K562 (cell line): Measurements from ENCODE around the gene ACER2. TPM values are rescaled to one million over a fixed set of nuclear protein-coding genes. Genes with fewer than 3 reads are reported as not detected.

Experiments used
- DACH1 ChIP-seq: fragments of 450-650 bp; IDR thresholded peaks from 2 replicates; pipeline ENCODE4 v1.6.1; 2018; ENCODE audit not compliant: partially characterized antibody
- DNMT1 ChIP-seq: fragments of 450-650 bp; IDR thresholded peaks from 2 replicates; pipeline ENCODE4 v1.6.1; 2016; ENCODE audit warnings: antibody characterized with exemption, mild to moderate bottlenecking
- E4F1 ChIP-seq: fragments of 250-450 bp; sonication (Bioruptor Pico); IDR thresholded peaks from 2 replicates; pipeline ENCODE4 v1.5.0; 2021; ENCODE audit warnings: mild to moderate bottlenecking, borderline replicate concordance
- ERF ChIP-seq: fragments of 450-650 bp; formaldehyde crosslinking; IDR thresholded peaks from 2 replicates; pipeline ENCODE4 v1.4.0; 2020; ENCODE audit warnings: mild to moderate bottlenecking, mixed read lengths
- HNRNPUL1 ChIP-seq: fragments of 200-400 bp; formaldehyde crosslinking; IDR thresholded peaks from 2 replicates; pipeline ENCODE4 v1.6.1; 2017; ENCODE audit warnings: low read length
- ILK ChIP-seq: fragments of 450-650 bp; IDR thresholded peaks from 2 replicates; pipeline ENCODE4 v1.6.1; 2016; ENCODE audit warnings: missing genetic modification characterization, low read depth, mild to moderate bottlenecking, missing compliant biosample characterization, moderate library complexity, borderline replicate concordance
- NFE2 ChIP-seq: IDR thresholded peaks from 2 replicates; pipeline ENCODE4 v1.6.1; 2014; ENCODE audit warnings: antibody characterized with exemption, low read depth
- POLR2H ChIP-seq: IDR thresholded peaks from 2 replicates; pipeline ENCODE4 v1.6.1; 2016; ENCODE audit warnings: missing genetic modification characterization, low read depth, mild to moderate bottlenecking, control low read depth, missing compliant biosample characterization, moderate library complexity
- RFX5 ChIP-seq: IDR thresholded peaks from 2 replicates; pipeline ENCODE4 v1.6.1; 2011; ENCODE audit warnings: low read depth, mild to moderate bottlenecking, improper control_type of control experiment, low read length
- SRSF9 ChIP-seq: fragments of 200-400 bp; formaldehyde crosslinking; IDR thresholded peaks from 2 replicates; pipeline ENCODE4 v1.6.1; 2017; ENCODE audit warnings: low read depth, low read length, borderline replicate concordance
- polyA plus RNA-seq, 8 experiments: library from polyadenylated mRNA; depleted of rRNA in 4 of 8; stranded (reverse) in 5 of 8; unstranded in 3 of 8; fragments of >200 nt; fragmentation: Nextera tagmentation in 2 of 8; fragmentation: Illumina TruSeq in 1 of 8; extraction: Ambion mirVana in 2 of 8; extraction: Trizol in 1 of 8; gene quantifications; 2 replicates each; pipeline versions ENCODE4 v1.2.1 to v1.2.3, GENCODE V29; 2011 to 2014; ENCODE audit warnings: inconsistent platforms in 1 of 8, missing spikeins in 1 of 8
- total RNA-seq, 7 experiments: library from RNA; depleted of rRNA in 6 of 7; stranded (reverse); fragments of >200 nt in 6 of 7; fragmentation: Illumina TruSeq in 2 of 7; extraction: Trizol in 2 of 7; gene quantifications; 2 replicates each; pipeline versions ENCODE4 v1.2.1 to v1.2.3, GENCODE V29; 2011 to 2021; ENCODE audit warnings: low replicate concordance in 1 of 7
- TF ChIP-seq, protein P1 (sequence below), 2 experiments: IDR thresholded peaks; 2 replicates each; pipeline ENCODE4 v1.6.1; 2011; ENCODE audit warnings: borderline replicate concordance in 1 of 2, control low read depth in 1 of 2, low read depth in 1 of 2, low read length in 1 of 2, mild to moderate bottlenecking in 1 of 2, mixed read lengths in 1 of 2, moderate library complexity in 1 of 2; ENCODE audit not compliant: insufficient read depth in 1 of 2, insufficient read length in 1 of 2, poor library complexity in 1 of 2, severe bottlenecking in 1 of 2; ENCODE audit errors: extremely low read depth in 1 of 2
- TF ChIP-seq, protein P2 (sequence below): sonication (generic); formaldehyde crosslinking; IDR thresholded peaks from 2 replicates; pipeline ENCODE4 v1.8.0; 2022; ENCODE audit warnings: mild to moderate bottlenecking, missing genetic modification reagents, borderline replicate concordance
- TF ChIP-seq, protein P3 (sequence below), 2 experiments: fragments of 450-650 bp; conservative IDR thresholded peaks; 2 replicates each; pipeline ENCODE4 v1.6.1; 2017; ENCODE audit warnings: mild to moderate bottlenecking in 2 of 2, moderate library complexity in 2 of 2
- TF ChIP-seq, protein P4 (sequence below): fragments of 450-650 bp; IDR thresholded peaks from 2 replicates; pipeline ENCODE4 v1.6.1; 2016; ENCODE audit warnings: low read depth, mild to moderate bottlenecking, moderate library complexity

The ACER2 gene
- total and polyA plus RNA-seq, 9 of the 15 experiments (the other 6 are each of a cell fraction or from before 2014, with no cell fraction given): 0.17 to 4.6 (median 3.0) TPM

- TF ChIP-seq, protein P1, sequence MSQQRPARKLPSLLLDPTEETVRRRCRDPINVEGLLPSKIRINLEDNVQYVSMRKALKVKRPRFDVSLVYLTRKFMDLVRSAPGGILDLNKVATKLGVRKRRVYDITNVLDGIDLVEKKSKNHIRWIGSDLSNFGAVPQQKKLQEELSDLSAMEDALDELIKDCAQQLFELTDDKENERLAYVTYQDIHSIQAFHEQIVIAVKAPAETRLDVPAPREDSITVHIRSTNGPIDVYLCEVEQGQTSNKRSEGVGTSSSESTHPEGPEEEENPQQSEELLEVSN (IDR thresholded peaks at IDR 0.05; ENCODE audit: borderline replicate concordance in 1 of 2, extremely low read depth in 1 of 2, insufficient read depth in 1 of 2, insufficient read length in 1 of 2, low read depth in 1 of 2, low read length in 1 of 2, poor library complexity in 1 of 2, severe bottlenecking in 1 of 2): peak in 1 of 2 experiments; percentile 44
- TF ChIP-seq NFE2 (no peak), DNMT1 (no peak), HNRNPUL1 (no peak), E4F1 (CRISPR knock-in tag) (no peak), DACH1 (no peak), ILK (no peak), SRSF9 (no peak), RFX5 (no peak), ERF (CRISPR knock-in tag) (no peak), POLR2H (tag) (no peak)
- TF ChIP-seq, protein P2, sequence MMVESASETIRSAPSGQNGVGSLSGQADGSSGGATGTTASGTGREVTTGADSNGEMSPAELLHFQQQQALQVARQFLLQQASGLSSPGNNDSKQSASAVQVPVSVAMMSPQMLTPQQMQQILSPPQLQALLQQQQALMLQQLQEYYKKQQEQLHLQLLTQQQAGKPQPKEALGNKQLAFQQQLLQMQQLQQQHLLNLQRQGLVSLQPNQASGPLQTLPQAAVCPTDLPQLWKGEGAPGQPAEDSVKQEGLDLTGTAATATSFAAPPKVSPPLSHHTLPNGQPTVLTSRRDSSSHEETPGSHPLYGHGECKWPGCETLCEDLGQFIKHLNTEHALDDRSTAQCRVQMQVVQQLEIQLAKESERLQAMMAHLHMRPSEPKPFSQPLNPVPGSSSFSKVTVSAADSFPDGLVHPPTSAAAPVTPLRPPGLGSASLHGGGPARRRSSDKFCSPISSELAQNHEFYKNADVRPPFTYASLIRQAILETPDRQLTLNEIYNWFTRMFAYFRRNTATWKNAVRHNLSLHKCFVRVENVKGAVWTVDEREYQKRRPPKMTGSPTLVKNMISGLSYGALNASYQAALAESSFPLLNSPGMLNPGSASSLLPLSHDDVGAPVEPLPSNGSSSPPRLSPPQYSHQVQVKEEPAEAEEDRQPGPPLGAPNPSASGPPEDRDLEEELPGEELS: no peak
- TF ChIP-seq, protein P3, sequence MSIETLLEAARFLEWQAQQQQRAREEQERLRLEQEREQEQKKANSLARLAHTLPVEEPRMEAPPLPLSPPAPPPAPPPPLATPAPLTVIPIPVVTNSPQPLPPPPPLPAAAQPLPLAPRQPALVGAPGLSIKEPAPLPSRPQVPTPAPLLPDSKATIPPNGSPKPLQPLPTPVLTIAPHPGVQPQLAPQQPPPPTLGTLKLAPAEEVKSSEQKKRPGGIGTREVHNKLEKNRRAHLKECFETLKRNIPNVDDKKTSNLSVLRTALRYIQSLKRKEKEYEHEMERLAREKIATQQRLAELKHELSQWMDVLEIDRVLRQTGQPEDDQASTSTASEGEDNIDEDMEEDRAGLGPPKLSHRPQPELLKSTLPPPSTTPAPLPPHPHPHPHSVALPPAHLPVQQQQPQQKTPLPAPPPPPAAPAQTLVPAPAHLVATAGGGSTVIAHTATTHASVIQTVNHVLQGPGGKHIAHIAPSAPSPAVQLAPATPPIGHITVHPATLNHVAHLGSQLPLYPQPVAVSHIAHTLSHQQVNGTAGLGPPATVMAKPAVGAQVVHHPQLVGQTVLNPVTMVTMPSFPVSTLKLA (conservative IDR thresholded peaks at IDR 0.05): 0 out of 4 replicates have a peak, but pooled peaks of 1 of the 2 experiments have one; percentile 20
- TF ChIP-seq, protein P4, sequence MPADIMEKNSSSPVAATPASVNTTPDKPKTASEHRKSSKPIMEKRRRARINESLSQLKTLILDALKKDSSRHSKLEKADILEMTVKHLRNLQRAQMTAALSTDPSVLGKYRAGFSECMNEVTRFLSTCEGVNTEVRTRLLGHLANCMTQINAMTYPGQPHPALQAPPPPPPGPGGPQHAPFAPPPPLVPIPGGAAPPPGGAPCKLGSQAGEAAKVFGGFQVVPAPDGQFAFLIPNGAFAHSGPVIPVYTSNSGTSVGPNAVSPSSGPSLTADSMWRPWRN: no peak
Observed at GRCh38 chr9:19464764-19465585, 56.2 kb downstream of the ACER2 start (continued).
